HepG2 (cell line): Measurements from ENCODE around the gene CAPN9. TPM values are rescaled to one million over a fixed set of nuclear protein-coding genes. Genes with fewer than 3 reads are reported as not detected.

ENCODE experiments used
- E2F2 ChIP-seq: sonication (generic); formaldehyde crosslinking; IDR thresholded peaks from 2 replicates; pipeline ENCODE4 v1.4.0; 2020; ENCODE audit warnings: missing genetic modification reagents, borderline replicate concordance
- ELK4 ChIP-seq: sonication (generic); formaldehyde crosslinking; IDR thresholded peaks from 2 replicates; pipeline ENCODE4 v1.9.0; 2021; ENCODE audit warnings: missing genetic modification reagents, borderline replicate concordance
- FOSL2 ChIP-seq: sonication (generic); formaldehyde crosslinking; IDR thresholded peaks from 2 replicates; pipeline ENCODE4 v1.4.0; 2020; ENCODE audit warnings: missing genetic modification reagents
- GATA4 ChIP-seq: sonication (generic); IDR thresholded peaks from 2 replicates; pipeline ENCODE4 v1.6.1; 2016; ENCODE audit warnings: antibody characterized with exemption, low read depth, borderline replicate concordance
- HNRNPL ChIP-seq: fragments of 200-400 bp; formaldehyde crosslinking; IDR thresholded peaks from 2 replicates; pipeline ENCODE4 v1.6.1; 2017; ENCODE audit warnings: mild to moderate bottlenecking, low read depth, low read length
- JUN ChIP-seq: sonication (generic); formaldehyde crosslinking; IDR thresholded peaks from 2 replicates; pipeline ENCODE4 v1.4.0; 2020; ENCODE audit warnings: mild to moderate bottlenecking, missing genetic modification reagents
- KDM5B ChIP-seq: sonication (generic); formaldehyde crosslinking; IDR thresholded peaks from 2 replicates; pipeline ENCODE4 v1.4.0; 2020; ENCODE audit warnings: missing genetic modification reagents, mild to moderate bottlenecking, borderline replicate concordance
- PPARG ChIP-seq: conservative IDR thresholded peaks from 2 replicates; pipeline ENCODE4 v1.6.1; 2016; ENCODE audit warnings: missing biosample characterization, missing genetic modification reagents
- PRPF4 ChIP-seq: fragments of 200-400 bp; formaldehyde crosslinking; IDR thresholded peaks from 2 replicates; pipeline ENCODE4 v1.6.1; 2016; ENCODE audit warnings: low read length, low read depth; ENCODE audit not compliant: poor library complexity, severe bottlenecking
- PTBP1 ChIP-seq: fragments of 200-400 bp; formaldehyde crosslinking; IDR thresholded peaks from 2 replicates; pipeline ENCODE4 v1.6.1; 2018; ENCODE audit warnings: low read length, low read depth; ENCODE audit not compliant: poor library complexity, severe bottlenecking
- RBFOX2 ChIP-seq: fragments of 200-400 bp; formaldehyde crosslinking; IDR thresholded peaks from 2 replicates; pipeline ENCODE4 v1.6.1; 2017; ENCODE audit warnings: low read depth, mild to moderate bottlenecking, low read length
- SRF ChIP-seq: IDR thresholded peaks from 2 replicates; pipeline ENCODE4 v1.6.1; 2011; ENCODE audit warnings: mild to moderate bottlenecking, low read depth, low read length, moderate library complexity
- TGIF2 ChIP-seq: IDR thresholded peaks from 2 replicates; pipeline ENCODE4 v1.6.1; 2016; ENCODE audit warnings: control low read depth, missing compliant biosample characterization
- ZBTB20 ChIP-seq: sonication (generic); formaldehyde crosslinking; IDR thresholded peaks from 2 replicates; pipeline ENCODE4 v1.8.1; 2023; ENCODE audit warnings: missing genetic modification reagents, low read depth, mild to moderate bottlenecking, borderline replicate concordance
- ZC3H4 ChIP-seq: sonication (generic); formaldehyde crosslinking; IDR thresholded peaks from 2 replicates; pipeline ENCODE4 v1.4.0; 2020; ENCODE audit warnings: missing genetic modification reagents, borderline replicate concordance
- ZFP41 ChIP-seq: sonication (generic); formaldehyde crosslinking; IDR thresholded peaks from 2 replicates; pipeline ENCODE4 v1.4.0; 2020; ENCODE audit warnings: mild to moderate bottlenecking, missing genetic modification reagents, borderline replicate concordance
- ZKSCAN8 ChIP-seq: IDR thresholded peaks from 2 replicates; pipeline ENCODE4 v1.6.1; 2016; ENCODE audit warnings: borderline replicate concordance, missing genetic modification reagents, missing compliant biosample characterization
- ZNF329 ChIP-seq: sonication (generic); formaldehyde crosslinking; IDR thresholded peaks from 2 replicates; pipeline ENCODE4 v1.9.0; 2021; ENCODE audit warnings: low read depth, mild to moderate bottlenecking, missing genetic modification reagents
- ZNF598 ChIP-seq: sonication (generic); formaldehyde crosslinking; IDR thresholded peaks from 2 replicates; pipeline ENCODE4 v1.5.1; 2020; ENCODE audit warnings: mild to moderate bottlenecking, missing genetic modification reagents, borderline replicate concordance
- ZNF619 ChIP-seq: sonication (generic); formaldehyde crosslinking; IDR thresholded peaks from 2 replicates; pipeline ENCODE4 v1.4.0; 2020; ENCODE audit warnings: mild to moderate bottlenecking, missing genetic modification reagents
- polyA plus RNA-seq, 8 experiments: library from polyadenylated mRNA; depleted of rRNA in 3 of 8; stranded (reverse) in 7 of 8; unstranded in 1 of 8; fragments of >200 nt; fragmentation: Illumina TruSeq in 4 of 8; extraction: Trizol in 4 of 8; gene quantifications; 2 replicates each; pipeline versions ENCODE4 v1.2.1 to v1.2.3, GENCODE V29; 2011 to 2016; ENCODE audit warnings: low read depth in 4 of 8, missing spikeins in 1 of 8, mixed read lengths in 1 of 8; ENCODE audit not compliant: insufficient read depth in 1 of 8
- total RNA-seq, 5 experiments: library from RNA; depleted of rRNA; stranded (reverse); fragments of >200 nt; fragmentation: Illumina TruSeq; extraction: Trizol; gene quantifications; 2 replicates each; pipeline ENCODE4 v1.2.3, GENCODE V29; 2016; ENCODE audit warnings: low read depth in 1 of 5
- TF ChIP-seq, protein P1 (sequence below): IDR thresholded peaks from 2 replicates; pipeline ENCODE4 v1.6.1; 2016; ENCODE audit warnings: missing compliant biosample characterization, missing genetic modification reagents, borderline replicate concordance
- TF ChIP-seq, protein P2 (sequence below): sonication (generic); formaldehyde crosslinking; IDR thresholded peaks from 2 replicates; pipeline ENCODE4 v1.4.0; 2020; ENCODE audit warnings: missing genetic modification reagents, borderline replicate concordance

CAPN9 gene
- total and polyA plus RNA-seq, 2 of the 13 experiments (the other 11 are each of a cell fraction or from before 2014, with no cell fraction given), result 0.04 to 0.31 TPM

DNA sequence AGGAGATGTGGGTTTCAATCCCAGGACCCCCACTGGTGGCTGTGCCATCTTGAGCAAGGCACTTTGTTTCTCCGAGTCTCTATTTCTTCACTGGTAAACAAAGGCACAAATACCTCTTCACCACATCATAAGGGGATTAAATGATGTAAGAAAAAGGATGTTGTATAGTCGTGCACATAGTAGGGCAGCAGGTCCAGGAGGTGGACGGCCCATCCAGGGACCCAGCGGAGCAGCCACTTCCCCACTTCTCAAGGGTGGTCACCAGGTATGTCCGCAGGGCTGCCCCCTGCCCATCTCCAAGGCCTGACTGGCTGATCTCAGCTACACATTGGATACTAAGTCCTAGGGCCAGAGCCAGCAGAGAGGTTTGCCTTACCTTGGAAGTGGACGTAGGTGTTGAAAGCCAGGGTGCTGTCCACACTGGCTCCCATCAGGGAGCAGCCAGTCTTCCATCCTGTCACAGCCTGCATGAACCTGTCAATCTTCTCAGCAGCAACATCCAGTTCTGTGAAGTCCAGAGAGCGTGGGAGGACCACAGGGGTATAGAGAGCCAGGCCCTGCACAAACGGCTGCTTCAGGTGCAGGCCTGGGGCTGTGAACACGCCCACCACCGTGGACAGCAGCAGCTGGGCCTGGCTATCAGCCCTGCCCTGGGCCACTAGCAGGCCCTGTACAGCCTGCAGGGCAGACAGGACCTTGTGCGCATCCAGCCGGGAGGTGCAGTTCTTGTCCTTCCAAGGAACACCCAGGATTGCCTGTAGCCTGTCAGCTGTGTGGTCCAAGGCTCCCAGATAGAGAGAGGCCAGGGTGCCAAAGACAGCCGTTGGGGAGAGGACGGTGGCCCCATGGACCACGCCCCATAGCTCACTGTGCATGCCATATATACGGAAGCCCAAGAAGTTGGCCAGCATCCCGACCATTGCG is 37.3 kb upstream of the CAPN9 start (continued):
- peak; percentile 23; the same call in 1 of the 2 replicates for TF ChIP-seq ZNF598 (CRISPR knock-in tag)
- no peak for TF ChIP-seq ZNF329 (CRISPR knock-in tag)
- TF ChIP-seq, protein P1, sequence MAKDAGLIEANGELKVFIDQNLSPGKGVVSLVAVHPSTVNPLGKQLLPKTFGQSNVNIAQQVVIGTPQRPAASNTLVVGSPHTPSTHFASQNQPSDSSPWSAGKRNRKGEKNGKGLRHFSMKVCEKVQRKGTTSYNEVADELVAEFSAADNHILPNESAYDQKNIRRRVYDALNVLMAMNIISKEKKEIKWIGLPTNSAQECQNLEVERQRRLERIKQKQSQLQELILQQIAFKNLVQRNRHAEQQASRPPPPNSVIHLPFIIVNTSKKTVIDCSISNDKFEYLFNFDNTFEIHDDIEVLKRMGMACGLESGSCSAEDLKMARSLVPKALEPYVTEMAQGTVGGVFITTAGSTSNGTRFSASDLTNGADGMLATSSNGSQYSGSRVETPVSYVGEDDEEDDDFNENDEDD (CRISPR knock-in tag), result no peak
- TF ChIP-seq E2F2 (CRISPR knock-in tag), result no peak
- TF ChIP-seq ZKSCAN8 (CRISPR knock-in tag), result no peak
- no peak for TF ChIP-seq SRF
- TF ChIP-seq PPARG (CRISPR knock-in tag), result no peak
- no peak for TF ChIP-seq GATA4
- TF ChIP-seq ZNF619 (CRISPR knock-in tag), result no peak
- TF ChIP-seq, protein P2, sequence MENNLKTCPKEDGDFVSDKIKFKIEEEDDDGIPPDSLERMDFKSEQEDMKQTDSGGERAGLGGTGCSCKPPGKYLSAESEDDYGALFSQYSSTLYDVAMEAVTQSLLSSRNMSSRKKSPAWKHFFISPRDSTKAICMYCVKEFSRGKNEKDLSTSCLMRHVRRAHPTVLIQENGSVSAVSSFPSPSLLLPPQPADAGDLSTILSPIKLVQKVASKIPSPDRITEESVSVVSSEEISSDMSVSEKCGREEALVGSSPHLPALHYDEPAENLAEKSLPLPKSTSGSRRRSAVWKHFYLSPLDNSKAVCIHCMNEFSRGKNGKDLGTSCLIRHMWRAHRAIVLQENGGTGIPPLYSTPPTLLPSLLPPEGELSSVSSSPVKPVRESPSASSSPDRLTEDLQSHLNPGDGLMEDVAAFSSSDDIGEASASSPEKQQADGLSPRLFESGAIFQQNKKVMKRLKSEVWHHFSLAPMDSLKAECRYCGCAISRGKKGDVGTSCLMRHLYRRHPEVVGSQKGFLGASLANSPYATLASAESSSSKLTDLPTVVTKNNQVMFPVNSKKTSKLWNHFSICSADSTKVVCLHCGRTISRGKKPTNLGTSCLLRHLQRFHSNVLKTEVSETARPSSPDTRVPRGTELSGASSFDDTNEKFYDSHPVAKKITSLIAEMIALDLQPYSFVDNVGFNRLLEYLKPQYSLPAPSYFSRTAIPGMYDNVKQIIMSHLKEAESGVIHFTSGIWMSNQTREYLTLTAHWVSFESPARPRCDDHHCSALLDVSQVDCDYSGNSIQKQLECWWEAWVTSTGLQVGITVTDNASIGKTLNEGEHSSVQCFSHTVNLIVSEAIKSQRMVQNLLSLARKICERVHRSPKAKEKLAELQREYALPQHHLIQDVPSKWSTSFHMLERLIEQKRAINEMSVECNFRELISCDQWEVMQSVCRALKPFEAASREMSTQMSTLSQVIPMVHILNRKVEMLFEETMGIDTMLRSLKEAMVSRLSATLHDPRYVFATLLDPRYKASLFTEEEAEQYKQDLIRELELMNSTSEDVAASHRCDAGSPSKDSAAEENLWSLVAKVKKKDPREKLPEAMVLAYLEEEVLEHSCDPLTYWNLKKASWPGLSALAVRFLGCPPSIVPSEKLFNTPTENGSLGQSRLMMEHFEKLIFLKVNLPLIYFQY (CRISPR knock-in tag), result no peak
- no peak for TF ChIP-seq KDM5B (CRISPR knock-in tag)
- no peak for TF ChIP-seq PRPF4
- TF ChIP-seq ZFP41 (CRISPR knock-in tag), result no peak
- TF ChIP-seq ZBTB20 (CRISPR knock-in tag), result no peak
- TF ChIP-seq TGIF2 (CRISPR knock-in tag), result 0 out of 2 replicates have a peak, but pooled peaks have one; percentile 6
- TF ChIP-seq ZC3H4 (CRISPR knock-in tag), result no peak
- TF ChIP-seq ELK4 (CRISPR knock-in tag), result no peak
- TF ChIP-seq FOSL2 (CRISPR knock-in tag), result no peak
- 0 out of 2 replicates have a peak, but pooled peaks have one; percentile 52 for TF ChIP-seq HNRNPL
- no peak for TF ChIP-seq JUN (CRISPR knock-in tag)
- TF ChIP-seq RBFOX2, result peak; percentile 78
- TF ChIP-seq PTBP1, result no peak
